GM23338 (cell line): ENCODE results near the gene XG. TPM values are rescaled to one million over a fixed set of nuclear protein-coding genes. Genes with fewer than 3 reads are reported as not detected.

Source experiments
- ATAC-seq: fragments of 200-7000 bp; cut with Tn5 transposase; 3 replicates; pipeline ENCODE4 v1.9.1; 2020
- DNase-seq: peaks from one replicate; pipeline ENCODE4 v3.0.0-alpha.2; 2015; ENCODE audit warnings: low spot score
- H2AFZ ChIP-seq: fragments of 200-600 bp; sonication (generic); 2 replicates; pipeline ENCODE4 v1.8.0; 2016; ENCODE audit warnings: antibody characterized with exemption, mild to moderate bottlenecking, moderate library complexity
- H3F3A ChIP-seq: fragments of 200-600 bp; sonication (generic); replicated peaks from 2 replicates; pipeline ENCODE4 v1.8.0; 2017; ENCODE audit warnings: antibody characterized with exemption, mixed run types, low read depth
- H3K27ac ChIP-seq: fragments of 200-600 bp; sonication (generic); 2 replicates; pipeline ENCODE4 v1.6.1; 2016; ENCODE audit warnings: low read depth
- H3K27me3 ChIP-seq: fragments of 200-600 bp; sonication (generic); 2 replicates; pipeline ENCODE4 v1.8.0; 2016; ENCODE audit warnings: mild to moderate bottlenecking, mixed run types, moderate library complexity; ENCODE audit not compliant: insufficient read depth
- H3K36me3 ChIP-seq: fragments of 200-600 bp; sonication (generic); 2 replicates; pipeline ENCODE4 v1.8.0; 2016; ENCODE audit warnings: mild to moderate bottlenecking; ENCODE audit not compliant: insufficient read depth
- H3K4me1 ChIP-seq: fragments of 200-600 bp; sonication (generic); 2 replicates; pipeline ENCODE4 v1.8.0; 2016; ENCODE audit warnings: mild to moderate bottlenecking, moderate library complexity; ENCODE audit not compliant: insufficient read depth
- H3K4me2 ChIP-seq: fragments of 200-600 bp; sonication (generic); 2 replicates; pipeline ENCODE4 v1.7.1; 2017; ENCODE audit warnings: mixed run types
- H3K4me3 ChIP-seq: fragments of 200-600 bp; sonication (generic); 2 replicates; pipeline ENCODE4 v1.6.1; 2016; ENCODE audit warnings: mixed run types
- H3K79me2 ChIP-seq: fragments of 200-600 bp; sonication (generic); replicated peaks from 2 replicates; pipeline ENCODE4 v1.8.0; 2017; ENCODE audit warnings: mild to moderate bottlenecking; ENCODE audit not compliant: insufficient read depth
- H3K9me2 ChIP-seq: fragments of 200-600 bp; sonication (generic); 2 replicates; pipeline ENCODE4 v1.8.0; 2017; ENCODE audit not compliant: insufficient read depth
- H4K20me1 ChIP-seq: fragments of 200-600 bp; sonication (generic); replicated peaks from 2 replicates; pipeline ENCODE4 v1.8.0; 2017; ENCODE audit warnings: mild to moderate bottlenecking; ENCODE audit not compliant: insufficient read depth
- H3K27ac Mint-ChIP-seq: 2 replicates; pipeline ENCODE4 v1.8.0; 2020; ENCODE audit warnings: inconsistent platforms, mild to moderate bottlenecking, moderate library complexity, mixed read lengths
- H3K27me3 Mint-ChIP-seq: 3 replicates; pipeline ENCODE4 v1.8.0; 2022; ENCODE audit warnings: low read depth, mild to moderate bottlenecking, moderate library complexity, mixed read lengths, inconsistent platforms; ENCODE audit not compliant: insufficient read depth, poor library complexity
- H3K36me3 Mint-ChIP-seq: 3 replicates; pipeline ENCODE4 v1.8.0; 2021; ENCODE audit warnings: low read depth, mild to moderate bottlenecking, inconsistent platforms, moderate library complexity, mixed read lengths
- H3K4me1 Mint-ChIP-seq: 3 replicates; pipeline ENCODE4 v1.8.0; 2020; ENCODE audit warnings: mild to moderate bottlenecking, inconsistent platforms, mixed read lengths
- H3K4me3 Mint-ChIP-seq: 3 replicates; pipeline ENCODE4 v1.8.0; 2021; ENCODE audit warnings: moderate library complexity, mild to moderate bottlenecking, inconsistent platforms, mixed read lengths
- H3K9me3 Mint-ChIP-seq: 3 replicates; pipeline ENCODE4 v1.8.0; 2020; ENCODE audit warnings: moderate library complexity, mild to moderate bottlenecking, inconsistent platforms, mixed read lengths
- CREB1 ChIP-seq: fragments of 250-450 bp; sonication (Bioruptor Pico); IDR thresholded peaks from 2 replicates; pipeline ENCODE4 v1.5.0; 2020; ENCODE audit warnings: low read depth, mild to moderate bottlenecking, moderate library complexity
- EZH2 ChIP-seq: fragments of 200-600 bp; sonication (generic); IDR thresholded peaks from one replicate; pipeline ENCODE4 v1.8.0; 2017; ENCODE audit warnings: antibody characterized with exemption, mild to moderate bottlenecking, low read depth; ENCODE audit not compliant: unreplicated experiment
- EZH2phosphoT487 ChIP-seq: fragments of 200-600 bp; sonication (generic); IDR thresholded peaks from one replicate; pipeline ENCODE4 v1.8.1; 2018; ENCODE audit warnings: antibody characterized with exemption; ENCODE audit not compliant: unreplicated experiment
- JUNB ChIP-seq: IDR thresholded peaks from one replicate; pipeline ENCODE4 v1.6.1; 2016; ENCODE audit warnings: antibody characterized with exemption; ENCODE audit not compliant: unreplicated experiment
- NANOG ChIP-seq: IDR thresholded peaks from 2 replicates; pipeline ENCODE4 v1.6.1; 2016; ENCODE audit warnings: antibody characterized with exemption, borderline replicate concordance
- POLR2AphosphoS5 ChIP-seq: IDR thresholded peaks from 2 replicates; pipeline ENCODE4 v1.6.1; 2016; ENCODE audit warnings: antibody characterized with exemption, low read depth
- REST ChIP-seq: IDR thresholded peaks from one replicate; pipeline ENCODE4 v1.6.1; 2018; ENCODE audit warnings: antibody characterized with exemption; ENCODE audit not compliant: unreplicated experiment
- STAT1 ChIP-seq: IDR thresholded peaks from one replicate; pipeline ENCODE4 v1.6.1; 2016; ENCODE audit warnings: antibody characterized with exemption; ENCODE audit not compliant: unreplicated experiment
- ZNF114 ChIP-seq: fragments of 250-450 bp; sonication (Bioruptor Pico); IDR thresholded peaks from 2 replicates; pipeline ENCODE4 v1.5.0; 2020; ENCODE audit warnings: mild to moderate bottlenecking, moderate library complexity
- ZNF331 ChIP-seq: fragments of 250-450 bp; sonication (Bioruptor Pico); IDR thresholded peaks from 2 replicates; pipeline ENCODE4 v1.5.0; 2020; ENCODE audit warnings: low read depth, mild to moderate bottlenecking, moderate library complexity
- polyA plus RNA-seq: library from polyadenylated mRNA; unstranded; fragments of >200 nt; fragmentation: Nextera tagmentation; extraction: Ambion mirVana; gene quantifications from 2 replicates; pipeline ENCODE4 v1.2.1, GENCODE V29; 2016
- total RNA-seq: library from RNA; depleted of rRNA; stranded (reverse); fragments of >200 nt; shearing (Covaris generic); gene quantifications from 2 replicates; pipeline ENCODE4 v1.2.3, GENCODE V29; 2014
- TF ChIP-seq, protein P1 (sequence below): IDR thresholded peaks from 2 replicates; pipeline ENCODE4 v1.6.1; 2016; ENCODE audit warnings: antibody characterized with exemption
- TF ChIP-seq, protein P2 (sequence below), 2 experiments: fragments of 200-600 bp in 1 of 2; sonication (generic) in 1 of 2; conservative IDR thresholded peaks; 2 replicates each; pipeline versions ENCODE4 v1.5.1 to v1.6.1; 2016 to 2017; ENCODE audit warnings: antibody characterized with exemption in 2 of 2, low read depth in 2 of 2, mild to moderate bottlenecking in 2 of 2, moderate library complexity in 1 of 2
- TF ChIP-seq, protein P3 (sequence below): fragments of 250-450 bp; sonication (Bioruptor Pico); IDR thresholded peaks from 2 replicates; pipeline ENCODE4 v1.5.0; 2020; ENCODE audit warnings: mild to moderate bottlenecking, moderate library complexity

XG gene
- total and polyA plus RNA-seq, 2 experiments from 2014 or later: 0.28 to 0.60 TPM

- no peak overlapping the region for H3K4me3 Mint-ChIP-seq
- no peaks in the 10 kb centered on the region for H3K9me3 Mint-ChIP-seq
- H3K27ac ChIP-seq: no peak overlapping the region
- no peak overlapping the region for H3K27ac Mint-ChIP-seq
- H3F3A ChIP-seq: no peaks in the 10 kb centered on the region
- H4K20me1 ChIP-seq: no peaks in the 10 kb centered on the region
- H3K4me1 Mint-ChIP-seq: peaks cover 4% of the 10 kb centered on the region; the same call in 2 of the 3 replicates
- H3K4me1 ChIP-seq: no peaks in the 10 kb centered on the region
- H3K27me3 ChIP-seq: no peaks in the 10 kb centered on the region
- ATAC-seq: no peak
- no peaks in the 10 kb centered on the region for H3K36me3 ChIP-seq
- no peak overlapping the region for H3K4me2 ChIP-seq
- no peaks in the 10 kb centered on the region for H3K36me3 Mint-ChIP-seq
- H3K9me2 ChIP-seq: no peaks in the 10 kb centered on the region
- H2AFZ ChIP-seq: no peak overlapping the region
- no peak for DNase-seq
- TF ChIP-seq, protein P1, sequence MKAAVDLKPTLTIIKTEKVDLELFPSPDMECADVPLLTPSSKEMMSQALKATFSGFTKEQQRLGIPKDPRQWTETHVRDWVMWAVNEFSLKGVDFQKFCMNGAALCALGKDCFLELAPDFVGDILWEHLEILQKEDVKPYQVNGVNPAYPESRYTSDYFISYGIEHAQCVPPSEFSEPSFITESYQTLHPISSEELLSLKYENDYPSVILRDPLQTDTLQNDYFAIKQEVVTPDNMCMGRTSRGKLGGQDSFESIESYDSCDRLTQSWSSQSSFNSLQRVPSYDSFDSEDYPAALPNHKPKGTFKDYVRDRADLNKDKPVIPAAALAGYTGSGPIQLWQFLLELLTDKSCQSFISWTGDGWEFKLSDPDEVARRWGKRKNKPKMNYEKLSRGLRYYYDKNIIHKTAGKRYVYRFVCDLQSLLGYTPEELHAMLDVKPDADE: no peak
- TF ChIP-seq, protein P2, sequence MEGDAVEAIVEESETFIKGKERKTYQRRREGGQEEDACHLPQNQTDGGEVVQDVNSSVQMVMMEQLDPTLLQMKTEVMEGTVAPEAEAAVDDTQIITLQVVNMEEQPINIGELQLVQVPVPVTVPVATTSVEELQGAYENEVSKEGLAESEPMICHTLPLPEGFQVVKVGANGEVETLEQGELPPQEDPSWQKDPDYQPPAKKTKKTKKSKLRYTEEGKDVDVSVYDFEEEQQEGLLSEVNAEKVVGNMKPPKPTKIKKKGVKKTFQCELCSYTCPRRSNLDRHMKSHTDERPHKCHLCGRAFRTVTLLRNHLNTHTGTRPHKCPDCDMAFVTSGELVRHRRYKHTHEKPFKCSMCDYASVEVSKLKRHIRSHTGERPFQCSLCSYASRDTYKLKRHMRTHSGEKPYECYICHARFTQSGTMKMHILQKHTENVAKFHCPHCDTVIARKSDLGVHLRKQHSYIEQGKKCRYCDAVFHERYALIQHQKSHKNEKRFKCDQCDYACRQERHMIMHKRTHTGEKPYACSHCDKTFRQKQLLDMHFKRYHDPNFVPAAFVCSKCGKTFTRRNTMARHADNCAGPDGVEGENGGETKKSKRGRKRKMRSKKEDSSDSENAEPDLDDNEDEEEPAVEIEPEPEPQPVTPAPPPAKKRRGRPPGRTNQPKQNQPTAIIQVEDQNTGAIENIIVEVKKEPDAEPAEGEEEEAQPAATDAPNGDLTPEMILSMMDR (conservative IDR thresholded peaks at IDR 0.05; ENCODE audit: low read depth in 2 of 2): no peak
- TF ChIP-seq REST (no peak), EZH2 (no peak), CREB1 (CRISPR knock-in tag) (no peak), ZNF331 (CRISPR knock-in tag) (no peak), JUNB (no peak), ZNF114 (no peak), POLR2AphosphoS5 (no peak), EZH2phosphoT487 (no peak), STAT1 (no peak), NANOG (no peak)
- TF ChIP-seq, protein P3, sequence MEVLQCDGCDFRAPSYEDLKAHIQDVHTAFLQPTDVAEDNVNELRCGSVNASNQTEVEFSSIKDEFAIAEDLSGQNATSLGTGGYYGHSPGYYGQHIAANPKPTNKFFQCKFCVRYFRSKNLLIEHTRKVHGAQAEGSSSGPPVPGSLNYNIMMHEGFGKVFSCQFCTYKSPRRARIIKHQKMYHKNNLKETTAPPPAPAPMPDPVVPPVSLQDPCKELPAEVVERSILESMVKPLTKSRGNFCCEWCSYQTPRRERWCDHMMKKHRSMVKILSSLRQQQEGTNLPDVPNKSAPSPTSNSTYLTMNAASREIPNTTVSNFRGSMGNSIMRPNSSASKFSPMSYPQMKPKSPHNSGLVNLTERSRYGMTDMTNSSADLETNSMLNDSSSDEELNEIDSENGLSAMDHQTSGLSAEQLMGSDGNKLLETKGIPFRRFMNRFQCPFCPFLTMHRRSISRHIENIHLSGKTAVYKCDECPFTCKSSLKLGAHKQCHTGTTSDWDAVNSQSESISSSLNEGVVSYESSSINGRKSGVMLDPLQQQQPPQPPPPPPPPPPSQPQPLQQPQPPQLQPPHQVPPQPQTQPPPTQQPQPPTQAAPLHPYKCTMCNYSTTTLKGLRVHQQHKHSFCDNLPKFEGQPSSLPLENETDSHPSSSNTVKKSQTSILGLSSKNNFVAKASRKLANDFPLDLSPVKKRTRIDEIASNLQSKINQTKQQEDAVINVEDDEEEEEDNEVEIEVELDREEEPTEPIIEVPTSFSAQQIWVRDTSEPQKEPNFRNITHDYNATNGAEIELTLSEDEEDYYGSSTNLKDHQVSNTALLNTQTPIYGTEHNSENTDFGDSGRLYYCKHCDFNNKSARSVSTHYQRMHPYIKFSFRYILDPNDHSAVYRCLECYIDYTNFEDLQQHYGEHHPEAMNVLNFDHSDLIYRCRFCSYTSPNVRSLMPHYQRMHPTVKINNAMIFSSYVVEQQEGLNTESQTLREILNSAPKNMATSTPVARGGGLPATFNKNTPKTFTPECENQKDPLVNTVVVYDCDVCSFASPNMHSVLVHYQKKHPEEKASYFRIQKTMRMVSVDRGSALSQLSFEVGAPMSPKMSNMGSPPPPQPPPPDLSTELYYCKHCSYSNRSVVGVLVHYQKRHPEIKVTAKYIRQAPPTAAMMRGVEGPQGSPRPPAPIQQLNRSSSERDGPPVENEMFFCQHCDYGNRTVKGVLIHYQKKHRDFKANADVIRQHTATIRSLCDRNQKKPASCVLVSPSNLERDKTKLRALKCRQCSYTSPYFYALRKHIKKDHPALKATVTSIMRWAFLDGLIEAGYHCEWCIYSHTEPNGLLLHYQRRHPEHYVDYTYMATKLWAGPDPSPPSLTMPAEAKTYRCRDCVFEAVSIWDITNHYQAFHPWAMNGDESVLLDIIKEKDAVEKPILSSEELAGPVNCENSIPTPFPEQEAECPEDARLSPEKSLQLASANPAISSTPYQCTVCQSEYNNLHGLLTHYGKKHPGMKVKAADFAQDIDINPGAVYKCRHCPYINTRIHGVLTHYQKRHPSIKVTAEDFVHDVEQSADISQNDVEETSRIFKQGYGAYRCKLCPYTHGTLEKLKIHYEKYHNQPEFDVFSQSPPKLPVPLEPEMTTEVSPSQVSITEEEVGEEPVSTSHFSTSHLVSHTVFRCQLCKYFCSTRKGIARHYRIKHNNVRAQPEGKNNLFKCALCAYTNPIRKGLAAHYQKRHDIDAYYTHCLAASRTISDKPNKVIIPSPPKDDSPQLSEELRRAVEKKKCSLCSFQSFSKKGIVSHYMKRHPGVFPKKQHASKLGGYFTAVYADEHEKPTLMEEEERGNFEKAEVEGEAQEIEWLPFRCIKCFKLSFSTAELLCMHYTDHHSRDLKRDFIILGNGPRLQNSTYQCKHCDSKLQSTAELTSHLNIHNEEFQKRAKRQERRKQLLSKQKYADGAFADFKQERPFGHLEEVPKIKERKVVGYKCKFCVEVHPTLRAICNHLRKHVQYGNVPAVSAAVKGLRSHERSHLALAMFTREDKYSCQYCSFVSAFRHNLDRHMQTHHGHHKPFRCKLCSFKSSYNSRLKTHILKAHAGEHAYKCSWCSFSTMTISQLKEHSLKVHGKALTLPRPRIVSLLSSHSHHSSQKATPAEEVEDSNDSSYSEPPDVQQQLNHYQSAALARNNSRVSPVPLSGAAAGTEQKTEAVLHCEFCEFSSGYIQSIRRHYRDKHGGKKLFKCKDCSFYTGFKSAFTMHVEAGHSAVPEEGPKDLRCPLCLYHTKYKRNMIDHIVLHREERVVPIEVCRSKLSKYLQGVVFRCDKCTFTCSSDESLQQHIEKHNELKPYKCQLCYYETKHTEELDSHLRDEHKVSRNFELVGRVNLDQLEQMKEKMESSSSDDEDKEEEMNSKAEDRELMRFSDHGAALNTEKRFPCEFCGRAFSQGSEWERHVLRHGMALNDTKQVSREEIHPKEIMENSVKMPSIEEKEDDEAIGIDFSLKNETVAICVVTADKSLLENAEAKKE (CRISPR knock-in tag): no peak
- H3K79me2 ChIP-seq: no peaks in the 10 kb centered on the region
- no peak overlapping the region for H3K4me3 ChIP-seq
- no peaks in the 10 kb centered on the region for H3K27me3 Mint-ChIP-seq
Observed at GRCh38 chrX:2817036-2817435, 65.2 kb downstream of the XG start.
